HepG2 (cell line): Measurements from ENCODE around the gene TTPAL. TPM values are rescaled to one million over a fixed set of nuclear protein-coding genes. Genes with fewer than 3 reads are reported as not detected.

ENCODE experiments used
- CREB1 ChIP-seq, 2 experiments: fragments of 450-650 bp in 1 of 2; IDR thresholded peaks; 2 replicates each; pipeline ENCODE4 v1.6.1; 2016 to 2017; ENCODE audit warnings: control low read depth in 1 of 2, mild to moderate bottlenecking in 1 of 2, missing compliant biosample characterization in 1 of 2, missing genetic modification characterization in 1 of 2
- FLYWCH1 ChIP-seq: sonication (generic); formaldehyde crosslinking; IDR thresholded peaks from 2 replicates; pipeline ENCODE4 v1.8.1; 2023; ENCODE audit warnings: mild to moderate bottlenecking, missing genetic modification reagents
- FOXA1 ChIP-seq, 2 experiments: fragments of 450-650 bp in 1 of 2; sonication (generic) in 1 of 2; formaldehyde crosslinking in 1 of 2; IDR thresholded peaks; 2 replicates each; pipeline versions ENCODE4 v1.4.0 to v1.6.1; 2016 to 2020; ENCODE audit warnings: missing genetic modification reagents in 1 of 2
- KLF11 ChIP-seq: IDR thresholded peaks from 2 replicates; pipeline ENCODE4 v1.6.1; 2016; ENCODE audit warnings: missing compliant biosample characterization
- LCORL ChIP-seq, 2 experiments: fragments of 450-650 bp in 1 of 2; sonication (generic) in 1 of 2; formaldehyde crosslinking in 1 of 2; IDR thresholded peaks; 2 replicates each; pipeline versions ENCODE4 v1.5.0 to v1.6.1; 2017 to 2020; ENCODE audit warnings: antibody characterized with exemption in 1 of 2, missing genetic modification reagents in 1 of 2
- POLR2A ChIP-seq, 2 experiments: IDR thresholded peaks; 2 replicates each; pipeline ENCODE4 v1.6.1; 2011; ENCODE audit warnings: low read depth in 2 of 2, low read length in 2 of 2, mild to moderate bottlenecking in 1 of 2, moderate library complexity in 1 of 2; ENCODE audit not compliant: insufficient read depth in 1 of 2
- ZFY ChIP-seq: sonication (generic); formaldehyde crosslinking; IDR thresholded peaks from 2 replicates; pipeline ENCODE4 v1.4.0; 2020; ENCODE audit warnings: missing genetic modification reagents
- ZNF207 ChIP-seq: fragments of 450-650 bp; IDR thresholded peaks from 2 replicates; pipeline ENCODE4 v1.6.1; 2016; ENCODE audit warnings: antibody characterized with exemption, borderline replicate concordance
- ZNF329 ChIP-seq: sonication (generic); formaldehyde crosslinking; IDR thresholded peaks from 2 replicates; pipeline ENCODE4 v1.9.0; 2021; ENCODE audit warnings: low read depth, mild to moderate bottlenecking, missing genetic modification reagents
- ZNF431 ChIP-seq: sonication (generic); formaldehyde crosslinking; IDR thresholded peaks from 2 replicates; pipeline ENCODE4 v1.9.0; 2022; ENCODE audit warnings: missing genetic modification reagents, low read depth, mild to moderate bottlenecking, borderline replicate concordance
- ZNF460 ChIP-seq: sonication (generic); formaldehyde crosslinking; IDR thresholded peaks from 2 replicates; pipeline ENCODE4 v1.5.1; 2020; ENCODE audit warnings: missing genetic modification reagents, mild to moderate bottlenecking, borderline replicate concordance
- ZNF670 ChIP-seq: sonication (generic); formaldehyde crosslinking; IDR thresholded peaks from 2 replicates; pipeline ENCODE4 v1.8.0; 2022; ENCODE audit warnings: mild to moderate bottlenecking, missing genetic modification reagents, borderline replicate concordance
- ZNF746 ChIP-seq: sonication (generic); formaldehyde crosslinking; IDR thresholded peaks from 2 replicates; pipeline ENCODE4 v1.8.0; 2022; ENCODE audit warnings: mild to moderate bottlenecking, missing genetic modification reagents
- polyA plus RNA-seq, 8 experiments: library from polyadenylated mRNA; depleted of rRNA in 3 of 8; stranded (reverse) in 7 of 8; unstranded in 1 of 8; fragments of >200 nt; fragmentation: Illumina TruSeq in 4 of 8; extraction: Trizol in 4 of 8; gene quantifications; 2 replicates each; pipeline versions ENCODE4 v1.2.1 to v1.2.3, GENCODE V29; 2011 to 2016; ENCODE audit warnings: low read depth in 4 of 8, missing spikeins in 1 of 8, mixed read lengths in 1 of 8; ENCODE audit not compliant: insufficient read depth in 1 of 8
- total RNA-seq, 5 experiments: library from RNA; depleted of rRNA; stranded (reverse); fragments of >200 nt; fragmentation: Illumina TruSeq; extraction: Trizol; gene quantifications; 2 replicates each; pipeline ENCODE4 v1.2.3, GENCODE V29; 2016; ENCODE audit warnings: low read depth in 1 of 5
- TF ChIP-seq, protein P1 (sequence below): sonication (generic); formaldehyde crosslinking; IDR thresholded peaks from 2 replicates; pipeline ENCODE4 v1.4.0; 2020; ENCODE audit warnings: missing genetic modification reagents
- TF ChIP-seq, protein P2 (sequence below): sonication (generic); formaldehyde crosslinking; conservative IDR thresholded peaks from 2 replicates; pipeline ENCODE4 v1.8.0; 2022; ENCODE audit warnings: mild to moderate bottlenecking, moderate library complexity, missing genetic modification reagents
- TF ChIP-seq, protein P3 (sequence below): sonication (generic); formaldehyde crosslinking; IDR thresholded peaks from 2 replicates; pipeline ENCODE4 v1.4.0; 2020; ENCODE audit warnings: missing genetic modification reagents
- TF ChIP-seq, protein P4 (sequence below): sonication (generic); formaldehyde crosslinking; IDR thresholded peaks from 2 replicates; pipeline ENCODE4 v1.5.0; 2020; ENCODE audit warnings: missing genetic modification reagents

TTPAL gene
- total and polyA plus RNA-seq, 2 of the 13 experiments (the other 11 are each of a cell fraction or from before 2014, with no cell fraction given): 4.3 to 18.8 TPM

DNA sequence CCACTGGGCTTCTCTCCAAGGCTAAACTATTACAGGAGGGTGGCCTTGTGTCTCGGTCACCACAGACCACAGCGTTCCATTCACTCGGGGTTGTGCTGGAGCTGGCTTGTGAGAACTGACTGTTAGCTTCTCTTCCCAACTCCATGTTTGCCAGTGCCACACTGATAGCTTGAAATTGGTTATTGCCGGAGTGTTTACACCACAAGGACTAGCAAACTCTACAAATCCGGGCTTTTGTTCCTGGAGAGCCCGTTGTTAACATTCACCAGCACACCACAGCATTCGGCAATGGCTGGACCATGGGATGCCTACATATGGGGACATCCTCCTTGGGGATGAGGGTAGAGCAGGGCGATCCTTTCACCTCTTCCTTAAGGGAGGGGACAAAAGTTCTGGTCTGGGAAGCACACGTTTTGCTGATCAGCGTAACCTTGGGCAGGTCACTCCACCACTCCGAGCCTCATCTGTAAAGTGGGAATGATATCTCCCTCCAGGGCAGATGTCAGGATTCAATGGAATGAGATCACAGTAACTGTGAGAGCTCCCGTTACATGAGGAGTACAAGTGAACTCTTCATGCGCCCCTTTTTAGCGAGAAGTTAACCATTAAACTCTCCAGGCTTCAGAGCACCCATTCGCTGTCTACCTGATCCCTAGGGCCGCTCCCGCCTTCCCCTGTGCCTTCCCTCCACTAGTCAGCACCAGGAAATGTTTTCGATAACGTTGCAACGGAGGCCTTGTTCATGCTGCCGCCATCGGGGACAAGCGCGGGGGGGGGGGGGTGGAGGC is 41.7 kb upstream of the TTPAL start (continued):
- no peak for TF ChIP-seq ZNF670 (CRISPR knock-in tag)
- no peak for TF ChIP-seq FOXA1 (IDR thresholded peaks at IDR 0.05)
- TF ChIP-seq FOXA1 (CRISPR knock-in tag; IDR thresholded peaks at IDR 0.05): no peak
- TF ChIP-seq ZNF207: no peak
- peak; percentile 59; the same call in 1 of the 2 replicates for TF ChIP-seq ZFY
- no peak for TF ChIP-seq FLYWCH1
- 0 out of 2 replicates have a peak, but pooled peaks have one; percentile 59 for TF ChIP-seq ZNF329 (CRISPR knock-in tag)
- TF ChIP-seq, protein P1, sequence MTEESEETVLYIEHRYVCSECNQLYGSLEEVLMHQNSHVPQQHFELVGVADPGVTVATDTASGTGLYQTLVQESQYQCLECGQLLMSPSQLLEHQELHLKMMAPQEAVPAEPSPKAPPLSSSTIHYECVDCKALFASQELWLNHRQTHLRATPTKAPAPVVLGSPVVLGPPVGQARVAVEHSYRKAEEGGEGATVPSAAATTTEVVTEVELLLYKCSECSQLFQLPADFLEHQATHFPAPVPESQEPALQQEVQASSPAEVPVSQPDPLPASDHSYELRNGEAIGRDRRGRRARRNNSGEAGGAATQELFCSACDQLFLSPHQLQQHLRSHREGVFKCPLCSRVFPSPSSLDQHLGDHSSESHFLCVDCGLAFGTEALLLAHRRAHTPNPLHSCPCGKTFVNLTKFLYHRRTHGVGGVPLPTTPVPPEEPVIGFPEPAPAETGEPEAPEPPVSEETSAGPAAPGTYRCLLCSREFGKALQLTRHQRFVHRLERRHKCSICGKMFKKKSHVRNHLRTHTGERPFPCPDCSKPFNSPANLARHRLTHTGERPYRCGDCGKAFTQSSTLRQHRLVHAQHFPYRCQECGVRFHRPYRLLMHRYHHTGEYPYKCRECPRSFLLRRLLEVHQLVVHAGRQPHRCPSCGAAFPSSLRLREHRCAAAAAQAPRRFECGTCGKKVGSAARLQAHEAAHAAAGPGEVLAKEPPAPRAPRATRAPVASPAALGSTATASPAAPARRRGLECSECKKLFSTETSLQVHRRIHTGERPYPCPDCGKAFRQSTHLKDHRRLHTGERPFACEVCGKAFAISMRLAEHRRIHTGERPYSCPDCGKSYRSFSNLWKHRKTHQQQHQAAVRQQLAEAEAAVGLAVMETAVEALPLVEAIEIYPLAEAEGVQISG (CRISPR knock-in tag): peak; percentile 13
- TF ChIP-seq, protein P2, sequence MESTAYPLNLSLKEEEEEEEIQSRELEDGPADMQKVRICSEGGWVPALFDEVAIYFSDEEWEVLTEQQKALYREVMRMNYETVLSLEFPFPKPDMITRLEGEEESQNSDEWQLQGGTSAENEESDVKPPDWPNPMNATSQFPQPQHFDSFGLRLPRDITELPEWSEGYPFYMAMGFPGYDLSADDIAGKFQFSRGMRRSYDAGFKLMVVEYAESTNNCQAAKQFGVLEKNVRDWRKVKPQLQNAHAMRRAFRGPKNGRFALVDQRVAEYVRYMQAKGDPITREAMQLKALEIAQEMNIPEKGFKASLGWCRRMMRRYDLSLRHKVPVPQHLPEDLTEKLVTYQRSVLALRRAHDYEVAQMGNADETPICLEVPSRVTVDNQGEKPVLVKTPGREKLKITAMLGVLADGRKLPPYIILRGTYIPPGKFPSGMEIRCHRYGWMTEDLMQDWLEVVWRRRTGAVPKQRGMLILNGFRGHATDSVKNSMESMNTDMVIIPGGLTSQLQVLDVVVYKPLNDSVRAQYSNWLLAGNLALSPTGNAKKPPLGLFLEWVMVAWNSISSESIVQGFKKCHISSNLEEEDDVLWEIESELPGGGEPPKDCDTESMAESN (CRISPR knock-in tag): no peak
- TF ChIP-seq LCORL (IDR thresholded peaks at IDR 0.05): no peak
- TF ChIP-seq LCORL (CRISPR knock-in tag; IDR thresholded peaks at IDR 0.05): peak; percentile 60; the same call in 1 of the 2 replicates
- TF ChIP-seq, protein P3, sequence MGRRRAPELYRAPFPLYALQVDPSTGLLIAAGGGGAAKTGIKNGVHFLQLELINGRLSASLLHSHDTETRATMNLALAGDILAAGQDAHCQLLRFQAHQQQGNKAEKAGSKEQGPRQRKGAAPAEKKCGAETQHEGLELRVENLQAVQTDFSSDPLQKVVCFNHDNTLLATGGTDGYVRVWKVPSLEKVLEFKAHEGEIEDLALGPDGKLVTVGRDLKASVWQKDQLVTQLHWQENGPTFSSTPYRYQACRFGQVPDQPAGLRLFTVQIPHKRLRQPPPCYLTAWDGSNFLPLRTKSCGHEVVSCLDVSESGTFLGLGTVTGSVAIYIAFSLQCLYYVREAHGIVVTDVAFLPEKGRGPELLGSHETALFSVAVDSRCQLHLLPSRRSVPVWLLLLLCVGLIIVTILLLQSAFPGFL: no peak
- no peak; the same call in 1 of the 2 replicates for TF ChIP-seq ZNF746 (CRISPR knock-in tag)
- peak; percentile 55 to 76 for TF ChIP-seq POLR2A (IDR thresholded peaks at IDR 0.05; ENCODE audit: insufficient read depth in 1 of 2, low read depth in 2 of 2, low read length in 2 of 2)
- no peak; the same call in 1 of the 2 replicates for TF ChIP-seq CREB1 (IDR thresholded peaks at IDR 0.05)
- no peak; the same call in 1 of the 2 replicates for TF ChIP-seq CREB1 (CRISPR knock-in tag; IDR thresholded peaks at IDR 0.05)
- no peak for TF ChIP-seq ZNF460 (CRISPR knock-in tag)
- TF ChIP-seq, protein P4, sequence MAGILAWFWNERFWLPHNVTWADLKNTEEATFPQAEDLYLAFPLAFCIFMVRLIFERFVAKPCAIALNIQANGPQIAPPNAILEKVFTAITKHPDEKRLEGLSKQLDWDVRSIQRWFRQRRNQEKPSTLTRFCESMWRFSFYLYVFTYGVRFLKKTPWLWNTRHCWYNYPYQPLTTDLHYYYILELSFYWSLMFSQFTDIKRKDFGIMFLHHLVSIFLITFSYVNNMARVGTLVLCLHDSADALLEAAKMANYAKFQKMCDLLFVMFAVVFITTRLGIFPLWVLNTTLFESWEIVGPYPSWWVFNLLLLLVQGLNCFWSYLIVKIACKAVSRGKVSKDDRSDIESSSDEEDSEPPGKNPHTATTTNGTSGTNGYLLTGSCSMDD (CRISPR knock-in tag): no peak
- 0 out of 2 replicates have a peak, but pooled peaks have one; percentile 37 for TF ChIP-seq ZNF431 (CRISPR knock-in tag)
- TF ChIP-seq KLF11 (CRISPR knock-in tag): no peak
